Epithelial cell of prostate (primary cell): Measurements from ENCODE around the gene GRXCR2.
"Not testable (repeated sequence)": the region's sequence is repeated elsewhere in the genome, so short reads cannot be mapped to it uniquely, and the experiment has no call there.

Experiments used
- DNase-seq: peaks from one replicate; pipeline ENCODE4 v3.0.0-alpha.2; 2011; ENCODE audit warnings: low read depth, low spot score
- H3K27ac ChIP-seq: fragments of 450-650 bp; 2 replicates; pipeline ENCODE4 v1.5.1; 2017; ENCODE audit warnings: mild to moderate bottlenecking

The GRXCR2 gene

GRCh38 chr5:145887976-145888574 is 15.3 kb upstream of the GRXCR2 start:
- peak; percentile 6 for DNase-seq
- no peak overlapping the region for H3K27ac ChIP-seq

- no peak overlapping the region for H3K27ac ChIP-seq
- no peak for DNase-seq
These were observed 14.4 kb upstream of the GRXCR2 start for GRCh38 chr5:145887217-145887616.

GRCh38 chr5:145874765-145875164 is 2.0 kb upstream of the GRXCR2 start:
- DNase-seq = no peak
- no peak overlapping the region for H3K27ac ChIP-seq

DNA sequence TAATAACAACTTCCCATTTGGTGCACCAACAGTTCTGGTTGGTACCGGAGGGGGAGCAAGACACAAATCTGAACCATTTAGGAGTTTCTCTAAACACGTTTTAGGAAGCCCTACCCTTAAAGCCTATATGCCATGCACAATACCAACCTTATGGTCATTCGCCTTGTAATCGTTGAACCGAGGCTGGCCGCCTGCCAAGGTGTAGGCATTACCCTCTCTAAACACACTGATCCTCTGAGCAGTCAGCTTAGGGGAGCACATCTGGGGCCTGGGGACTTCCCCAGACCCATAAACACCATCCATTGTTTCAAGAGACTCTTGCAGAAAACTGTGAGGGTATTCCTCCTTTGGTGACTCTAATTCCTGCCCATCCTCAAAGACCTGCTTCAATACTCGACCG is 328 bp downstream of the GRXCR2 start:
- no peak overlapping the region for H3K27ac ChIP-seq
- DNase-seq = no peak

DNA sequence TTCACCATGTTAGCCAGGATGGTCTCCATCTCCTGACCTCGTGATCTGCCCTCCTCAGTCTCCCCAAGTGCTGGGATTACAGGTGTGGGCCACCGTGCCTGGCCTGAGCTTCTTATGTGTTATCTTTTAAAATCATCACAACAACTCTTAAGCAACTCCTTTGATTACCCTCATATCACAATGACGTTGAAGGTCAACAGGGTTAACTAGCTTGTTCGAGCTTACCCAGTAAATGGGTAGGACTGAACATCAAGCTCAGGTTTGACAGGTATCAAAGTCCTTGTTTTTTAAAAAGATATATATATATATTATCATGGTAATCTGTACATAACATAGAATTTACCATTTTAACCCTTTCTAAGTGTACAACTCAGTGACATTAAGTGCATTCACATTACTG is 3.1 kb downstream of the GRXCR2 start:
- H3K27ac ChIP-seq = no peak overlapping the region
- no peak for DNase-seq

DNA sequence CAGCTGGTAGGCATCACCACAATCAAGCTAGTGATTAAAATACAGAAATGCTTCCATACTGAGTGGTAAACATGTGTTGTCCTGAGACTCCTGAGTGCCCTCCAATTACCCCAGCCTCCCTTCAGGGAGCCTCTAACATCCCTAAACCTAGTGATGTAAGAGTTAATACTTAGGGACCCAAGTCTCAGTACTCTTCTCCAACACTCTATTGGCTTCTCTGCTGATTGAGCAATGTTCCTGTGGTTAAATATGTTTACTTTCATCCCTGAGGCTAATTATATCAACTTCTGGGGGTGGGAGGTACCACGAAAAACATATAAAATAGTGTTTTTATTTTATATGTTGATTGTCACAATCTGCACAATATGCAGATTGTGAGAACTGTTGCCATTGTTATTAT is 5.0 kb downstream of the GRXCR2 start:
- no peak overlapping the region for H3K27ac ChIP-seq
- no peak for DNase-seq

- not testable (repeated sequence) for H3K27ac ChIP-seq, DNase-seq
These were observed 8.4 kb downstream of the GRXCR2 start for GRCh38 chr5:145864432-145864831.

DNA sequence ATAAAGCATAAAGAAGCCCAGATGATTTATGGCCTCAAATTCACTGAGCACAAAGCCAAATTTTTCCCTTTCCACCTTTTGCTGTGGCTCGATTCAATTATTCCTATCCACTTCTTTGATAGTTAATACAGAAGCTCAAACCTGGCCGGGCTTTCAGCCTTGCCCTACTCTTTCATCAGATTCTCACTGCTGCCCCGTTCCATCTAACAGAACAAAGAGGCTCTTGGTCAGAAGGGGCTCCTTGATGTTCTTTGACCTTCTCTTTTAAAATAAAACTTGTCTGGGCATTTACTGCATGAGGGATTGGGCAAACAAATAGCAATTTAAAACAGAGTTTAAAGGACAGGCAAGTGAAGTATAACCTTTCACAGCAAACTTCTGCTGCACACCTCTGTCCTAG is 9.8 kb downstream of the GRXCR2 start:
- DNase-seq = no peak
- no peak overlapping the region for H3K27ac ChIP-seq

GRCh38 chr5:145859897-145860296 is 12.9 kb downstream of the GRXCR2 start:
- no peak for DNase-seq
- H3K27ac ChIP-seq = no peak overlapping the region

DNA sequence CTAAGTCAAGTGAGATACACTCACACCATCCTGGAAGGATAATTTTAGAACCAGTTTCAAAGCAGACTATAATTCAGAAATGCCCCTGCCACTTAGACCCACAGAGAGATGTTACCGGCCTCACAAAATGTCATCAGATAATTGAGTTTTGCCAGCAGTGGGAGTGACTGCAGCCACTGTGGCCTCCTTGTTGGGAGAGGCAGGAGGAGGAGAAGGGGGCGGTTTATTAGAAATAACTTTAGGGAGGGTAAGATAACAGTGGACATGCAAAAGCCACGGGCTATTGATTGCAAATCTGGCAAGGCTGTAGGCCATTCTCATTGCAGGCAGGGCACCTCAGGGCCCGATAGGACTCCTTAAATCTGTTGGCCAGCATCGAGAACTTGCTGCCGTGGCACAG is 13.4 kb downstream of the GRXCR2 start:
- DNase-seq = no peak
- H3K27ac ChIP-seq = no peak overlapping the region

GRCh38 chr5:145858959-145859358 is 13.9 kb downstream of the GRXCR2 start:
- no peak for DNase-seq
- H3K27ac ChIP-seq = no peak overlapping the region

GRCh38 chr5:145856285-145856818 is 16.5 kb downstream of the GRXCR2 start:
- H3K27ac ChIP-seq = peak overlapping the region; percentile 15
- no peak for DNase-seq

DNA sequence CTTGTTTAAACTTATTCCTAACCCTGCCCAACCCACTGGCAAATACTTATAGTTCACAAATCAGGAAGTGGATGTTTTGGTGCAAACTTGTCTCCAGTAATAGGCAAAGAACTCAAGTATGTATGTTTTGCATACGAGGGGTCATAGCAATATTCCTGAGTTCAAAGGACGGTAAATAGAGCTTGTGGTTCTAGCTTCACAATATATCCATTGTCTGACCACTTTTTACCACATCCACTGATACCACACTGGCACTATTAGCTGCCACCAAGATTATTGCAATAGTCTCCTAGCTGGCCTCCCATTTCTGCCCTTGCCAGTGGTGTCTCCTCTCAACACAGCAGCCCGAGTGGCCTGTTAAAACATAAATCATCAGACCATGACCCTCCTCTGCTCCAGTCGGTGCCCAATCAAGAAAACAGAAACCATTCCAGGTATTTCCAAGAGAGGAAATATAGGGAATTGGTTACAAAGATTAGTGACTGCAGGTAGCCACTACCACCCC is 17.0 kb downstream of the GRXCR2 start:
- H3K27ac ChIP-seq = peak overlapping the region; percentile 15
- no peak for DNase-seq

- no peak for DNase-seq
- no peak overlapping the region for H3K27ac ChIP-seq
These were observed 18.1 kb downstream of the GRXCR2 start for GRCh38 chr5:145854651-145855258.

DNA sequence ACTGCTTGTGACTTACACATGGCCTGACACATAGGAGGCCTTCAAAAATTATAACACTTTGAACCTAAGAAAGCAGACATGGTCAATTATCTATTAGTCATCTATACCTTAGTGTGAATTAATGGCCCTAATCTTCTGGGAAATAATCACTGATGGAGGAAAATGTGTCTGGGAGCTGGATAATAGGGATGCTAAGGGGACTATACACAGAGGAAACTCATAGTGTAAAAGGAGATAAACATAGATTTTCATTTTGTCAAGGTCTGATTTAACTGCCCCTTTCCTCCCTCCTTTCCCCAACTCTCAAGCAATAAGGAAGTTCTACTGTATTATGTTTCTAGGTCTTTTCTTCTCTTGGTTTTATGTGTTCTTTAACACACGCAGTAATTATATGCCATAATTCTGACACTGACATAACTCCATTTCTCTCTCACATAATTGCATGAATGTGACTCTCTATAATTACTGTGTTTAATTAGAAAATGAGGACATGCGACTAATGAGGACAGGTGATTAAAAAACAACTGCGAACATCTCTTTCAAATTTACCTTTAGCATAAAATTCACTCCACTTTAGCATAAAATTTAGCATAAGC is 18.9 kb downstream of the GRXCR2 start:
- no peak overlapping the region for H3K27ac ChIP-seq
- DNase-seq = no peak

- DNase-seq = no peak
- no peak overlapping the region for H3K27ac ChIP-seq
These were observed 19.8 kb downstream of the GRXCR2 start for GRCh38 chr5:145852990-145853389.

DNA sequence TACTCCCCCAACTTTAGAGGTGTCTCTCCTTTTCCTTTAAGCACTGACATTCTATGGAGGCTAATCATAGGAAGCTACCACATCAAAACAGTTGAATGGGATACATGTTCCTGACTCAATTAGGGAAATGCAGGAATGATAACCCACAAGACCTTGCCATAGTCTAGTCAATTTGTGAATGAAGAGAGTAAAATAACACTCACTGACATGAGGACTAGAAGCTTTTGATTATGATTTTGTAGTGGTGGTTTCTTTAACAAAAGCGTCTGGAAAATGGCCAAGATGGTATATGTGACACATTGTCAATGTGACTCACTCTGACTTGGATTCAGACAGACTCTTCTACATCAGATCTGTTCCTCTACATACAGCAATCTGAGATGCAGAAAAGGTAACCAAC is 24.0 kb downstream of the GRXCR2 start:
- DNase-seq = no peak
- H3K27ac ChIP-seq = peak overlapping the region; percentile 34

- peak; percentile 68 for DNase-seq
- peak overlapping the region; percentile 34 for H3K27ac ChIP-seq
These were observed 25.0 kb downstream of the GRXCR2 start for GRCh38 chr5:145847499-145848497.

DNA sequence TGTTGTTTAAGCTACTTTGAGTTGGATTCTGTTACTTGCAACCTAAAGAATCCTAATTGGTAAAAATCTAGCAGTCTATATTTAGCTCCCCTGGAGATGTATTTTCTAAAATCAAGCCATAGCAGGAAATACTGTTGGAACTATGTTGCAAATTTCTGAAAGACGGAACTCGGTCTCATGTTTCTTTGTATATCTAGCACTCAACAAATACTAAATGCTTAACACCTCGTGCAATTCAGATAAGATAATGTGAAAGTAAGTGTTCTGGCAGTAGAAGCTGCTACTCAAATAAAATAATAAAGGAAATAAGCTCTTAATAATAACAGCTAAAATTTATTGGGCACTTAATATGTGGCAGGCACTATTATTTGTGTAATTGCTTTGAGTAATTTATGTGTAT is 26.7 kb downstream of the GRXCR2 start:
- DNase-seq = no peak
- no peak overlapping the region for H3K27ac ChIP-seq

DNA sequence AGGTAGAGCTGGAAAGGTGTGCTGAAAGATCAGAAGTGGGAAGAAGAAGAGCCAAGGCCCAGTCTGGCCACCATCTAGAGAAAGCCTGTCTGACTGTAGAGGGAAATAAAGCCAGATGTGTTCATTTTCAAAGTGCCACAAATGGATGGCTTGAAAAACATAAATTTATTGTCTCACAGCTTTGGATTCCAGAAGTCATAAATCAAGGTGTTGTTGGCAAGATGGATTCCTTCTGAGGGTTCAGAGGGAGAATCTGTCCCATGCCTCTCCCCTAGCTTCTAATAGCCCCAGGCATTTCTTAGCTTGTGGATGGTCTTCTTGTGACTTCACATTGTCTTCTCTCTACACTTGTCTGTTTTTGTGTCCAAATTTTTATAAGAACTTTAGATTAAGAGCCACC is 31.5 kb downstream of the GRXCR2 start:
- no peak for DNase-seq
- no peak overlapping the region for H3K27ac ChIP-seq
